ENCODE measurements around the gene SVEP1.

Gene SVEP1

GRCh38 chr9:110590816-110591215 lies 11.3 kb upstream of the SVEP1 start:
- Histone ChIP-seq H4K91ac (ENCODE audit: low read depth, low read length, poor library complexity) (no peak overlapping the region), H2BK120ac (ENCODE audit: low read depth, low read length) (no peak overlapping the region), H2BK12ac (ENCODE audit: low read length) (no peak overlapping the region), H3K27me3 (ENCODE audit: control insufficient read depth in 3 of 3, insufficient read depth in 3 of 3, low read depth in 1 of 3, low read length in 3 of 3) (no peaks in the 10 kb centered on the region), H4K8ac (ENCODE audit: low read depth, low read length) (no peak overlapping the region), H3K4me2 (ENCODE audit: insufficient read depth, low read length, poor library complexity, severe bottlenecking) (no peak overlapping the region), H2AK5ac (ENCODE audit: low read depth, low read length) (no peak overlapping the region), H2AFZ (ENCODE audit: low read length) (no peak overlapping the region), H3K4me3 (ENCODE audit: low read length in 2 of 2) (no peak overlapping the region), H3K14ac (ENCODE audit: low read length) (no peak overlapping the region), H3K36me3 (replicated peaks in 1 of 2; ENCODE audit: control insufficient read depth in 2 of 2, insufficient read depth in 2 of 2, low read length in 2 of 2) (no peaks in the 10 kb centered on the region), H3K79me1 (ENCODE audit: low read depth, low read length) (no peaks in the 10 kb centered on the region), H3K18ac (ENCODE audit: low read length) (no peak overlapping the region), H2BK5ac (ENCODE audit: low read length) (no peak overlapping the region), H3K27ac (replicated peaks; ENCODE audit: low read length) (no peak overlapping the region), H3K23ac (ENCODE audit: low read depth, low read length, poor library complexity) (no peak overlapping the region), H3K4ac (ENCODE audit: low read length) (no peak overlapping the region), H3K9me3 (replicated peaks in 1 of 2; ENCODE audit: control insufficient read depth in 2 of 2, insufficient read depth in 1 of 2, low read depth in 1 of 2, low read length in 2 of 2) (no peaks in the 10 kb centered on the region), H3K9ac (ENCODE audit: low read depth, low read length, poor library complexity) (no peak overlapping the region), H2BK15ac (ENCODE audit: low read length) (no peak overlapping the region), H3K4me1 (ENCODE audit: control insufficient read depth in 2 of 2, insufficient read depth in 1 of 2, low read depth in 1 of 2, low read length in 2 of 2) (no peaks in the 10 kb centered on the region)
- WGBS, 2 donors (ENCODE audit: extremely low coverage in 2 of 2, insufficient read length in 2 of 2, insufficient replicate concordance in 1 of 2) = no CpG with 5 or more reads among the region's 1 CpG
- DNase-seq (ENCODE audit: low spot score) = no peak

GRCh38 chr9:110588296-110588695 lies 8.8 kb upstream of the SVEP1 start:
- H3K9me3 ChIP-seq (replicated peaks in 1 of 2; ENCODE audit: control insufficient read depth in 2 of 2, insufficient read depth in 1 of 2, low read depth in 1 of 2, low read length in 2 of 2) = no peaks in the 10 kb centered on the region
- H3K18ac ChIP-seq (ENCODE audit: low read length) = no peak overlapping the region
- no peak overlapping the region for H3K4me2 ChIP-seq (ENCODE audit: insufficient read depth, low read length, poor library complexity, severe bottlenecking)
- no peak for DNase-seq (ENCODE audit: low spot score)
- H2BK12ac ChIP-seq (ENCODE audit: low read length) = no peak overlapping the region
- H3K14ac ChIP-seq (ENCODE audit: low read length) = no peak overlapping the region
- H4K91ac ChIP-seq (ENCODE audit: low read depth, low read length, poor library complexity) = no peak overlapping the region
- no peak overlapping the region for H3K9ac ChIP-seq (ENCODE audit: low read depth, low read length, poor library complexity)
- H3K4ac ChIP-seq (ENCODE audit: low read length) = no peak overlapping the region
- H3K27me3 ChIP-seq (ENCODE audit: control insufficient read depth in 3 of 3, insufficient read depth in 3 of 3, low read depth in 1 of 3, low read length in 3 of 3) = no peaks in the 10 kb centered on the region
- H3K23ac ChIP-seq (ENCODE audit: low read depth, low read length, poor library complexity) = no peak overlapping the region
- H2AK5ac ChIP-seq (ENCODE audit: low read depth, low read length) = no peak overlapping the region
- H3K4me3 ChIP-seq (ENCODE audit: low read length in 2 of 2) = no peak overlapping the region
- no peak overlapping the region for H2BK15ac ChIP-seq (ENCODE audit: low read length)
- H2AFZ ChIP-seq (ENCODE audit: low read length) = no peak overlapping the region
- no peaks in the 10 kb centered on the region for H3K36me3 ChIP-seq (replicated peaks in 1 of 2; ENCODE audit: control insufficient read depth in 2 of 2, insufficient read depth in 2 of 2, low read length in 2 of 2)
- WGBS, 2 donors (ENCODE audit: extremely low coverage in 2 of 2, insufficient read length in 2 of 2, insufficient replicate concordance in 1 of 2) = no CpG with 5 or more reads among the region's 1 CpG
- H2BK5ac ChIP-seq (ENCODE audit: low read length) = no peak overlapping the region
- H2BK120ac ChIP-seq (ENCODE audit: low read depth, low read length) = no peak overlapping the region
- H3K4me1 ChIP-seq (ENCODE audit: control insufficient read depth in 2 of 2, insufficient read depth in 1 of 2, low read depth in 1 of 2, low read length in 2 of 2) = no peaks in the 10 kb centered on the region
- no peak overlapping the region for H3K27ac ChIP-seq (replicated peaks; ENCODE audit: low read length)
- H4K8ac ChIP-seq (ENCODE audit: low read depth, low read length) = no peak overlapping the region
- H3K79me1 ChIP-seq (ENCODE audit: low read depth, low read length) = no peaks in the 10 kb centered on the region

- no peak overlapping the region for H2BK15ac ChIP-seq (ENCODE audit: low read length)
- H3K79me1 ChIP-seq (ENCODE audit: low read depth, low read length) = no peaks in the 10 kb centered on the region
- H3K9me3 ChIP-seq (replicated peaks in 1 of 2; ENCODE audit: control insufficient read depth in 2 of 2, insufficient read depth in 1 of 2, low read depth in 1 of 2, low read length in 2 of 2) = peaks cover 0 to 4% of the 10 kb centered on the region in 2 donors
- H2AFZ ChIP-seq (ENCODE audit: low read length) = no peak overlapping the region
- H3K9ac ChIP-seq (ENCODE audit: low read depth, low read length, poor library complexity) = no peak overlapping the region
- no peaks in the 10 kb centered on the region for H3K36me3 ChIP-seq (replicated peaks in 1 of 2; ENCODE audit: control insufficient read depth in 2 of 2, insufficient read depth in 2 of 2, low read length in 2 of 2)
- no peak overlapping the region for H3K23ac ChIP-seq (ENCODE audit: low read depth, low read length, poor library complexity)
- no CpG with 5 or more reads among the region's 4 CpGs for WGBS, 2 donors (ENCODE audit: extremely low coverage in 2 of 2, insufficient read length in 2 of 2, insufficient replicate concordance in 1 of 2)
- no peak overlapping the region for H2BK5ac ChIP-seq (ENCODE audit: low read length)
- H2BK120ac ChIP-seq (ENCODE audit: low read depth, low read length) = no peak overlapping the region
- H3K27me3 ChIP-seq (ENCODE audit: control insufficient read depth in 3 of 3, insufficient read depth in 3 of 3, low read depth in 1 of 3, low read length in 3 of 3) = peaks cover 0 to 31% (median 17%) of the 10 kb centered on the region in 3 experiments
- no peak overlapping the region for H3K4me3 ChIP-seq (ENCODE audit: low read length in 2 of 2)
- peaks cover 1 to 4% of the 10 kb centered on the region in 2 donors for H3K4me1 ChIP-seq (ENCODE audit: control insufficient read depth in 2 of 2, insufficient read depth in 1 of 2, low read depth in 1 of 2, low read length in 2 of 2)
- H4K91ac ChIP-seq (ENCODE audit: low read depth, low read length, poor library complexity) = no peak overlapping the region
- no peak overlapping the region for H3K14ac ChIP-seq (ENCODE audit: low read length)
- H4K8ac ChIP-seq (ENCODE audit: low read depth, low read length) = no peak overlapping the region
- no peak overlapping the region for H3K4me2 ChIP-seq (ENCODE audit: insufficient read depth, low read length, poor library complexity, severe bottlenecking)
- no peak overlapping the region for H3K4ac ChIP-seq (ENCODE audit: low read length)
- no peak overlapping the region for H2AK5ac ChIP-seq (ENCODE audit: low read depth, low read length)
- H3K18ac ChIP-seq (ENCODE audit: low read length) = no peak overlapping the region
- DNase-seq (ENCODE audit: low spot score) = no peak
- H3K27ac ChIP-seq (replicated peaks; ENCODE audit: low read length) = no peak overlapping the region
- H2BK12ac ChIP-seq (ENCODE audit: low read length) = no peak overlapping the region
These were observed 3.7 kb upstream of the SVEP1 start for GRCh38 chr9:110583237-110583636.

GRCh38 chr9:110582156-110582555 lies 2.6 kb upstream of the SVEP1 start:
- H3K27ac ChIP-seq (replicated peaks; ENCODE audit: low read length) = no peak overlapping the region
- no peak for DNase-seq (ENCODE audit: low spot score)
- no peak overlapping the region for H2BK12ac ChIP-seq (ENCODE audit: low read length)

More at GRCh38 chr9:110582156-110582555, 2.6 kb upstream of the SVEP1 start:
- no peak overlapping the region for H4K8ac ChIP-seq (ENCODE audit: low read depth, low read length)
- H3K4me3 ChIP-seq (ENCODE audit: low read length in 2 of 2) = no peak overlapping the region
- H3K36me3 ChIP-seq (replicated peaks in 1 of 2; ENCODE audit: control insufficient read depth in 2 of 2, insufficient read depth in 2 of 2, low read length in 2 of 2) = no peaks in the 10 kb centered on the region
- H3K79me1 ChIP-seq (ENCODE audit: low read depth, low read length) = no peaks in the 10 kb centered on the region
- H2AFZ ChIP-seq (ENCODE audit: low read length) = no peak overlapping the region
- H4K91ac ChIP-seq (ENCODE audit: low read depth, low read length, poor library complexity) = no peak overlapping the region
- no peak overlapping the region for H2BK15ac ChIP-seq (ENCODE audit: low read length)
- peaks cover 0 to 38% (median 17%) of the 10 kb centered on the region in 3 experiments for H3K27me3 ChIP-seq (ENCODE audit: control insufficient read depth in 3 of 3, insufficient read depth in 3 of 3, low read depth in 1 of 3, low read length in 3 of 3)
- no peak overlapping the region for H3K18ac ChIP-seq (ENCODE audit: low read length)
- no peak overlapping the region for H3K4me2 ChIP-seq (ENCODE audit: insufficient read depth, low read length, poor library complexity, severe bottlenecking)
- peaks cover 0 to 4% of the 10 kb centered on the region in 2 donors for H3K9me3 ChIP-seq (replicated peaks in 1 of 2; ENCODE audit: control insufficient read depth in 2 of 2, insufficient read depth in 1 of 2, low read depth in 1 of 2, low read length in 2 of 2)
- H2BK120ac ChIP-seq (ENCODE audit: low read depth, low read length) = no peak overlapping the region
- WGBS, 2 donors (ENCODE audit: extremely low coverage in 2 of 2, insufficient read length in 2 of 2, insufficient replicate concordance in 1 of 2) = no CpG with 5 or more reads among the region's 3 CpGs
- no peak overlapping the region for H3K23ac ChIP-seq (ENCODE audit: low read depth, low read length, poor library complexity)
- no peak overlapping the region for H2BK5ac ChIP-seq (ENCODE audit: low read length)
- no peak overlapping the region for H2AK5ac ChIP-seq (ENCODE audit: low read depth, low read length)
- H3K9ac ChIP-seq (ENCODE audit: low read depth, low read length, poor library complexity) = no peak overlapping the region
- H3K4ac ChIP-seq (ENCODE audit: low read length) = no peak overlapping the region
- peaks cover 1 to 4% of the 10 kb centered on the region in 2 donors for H3K4me1 ChIP-seq (ENCODE audit: control insufficient read depth in 2 of 2, insufficient read depth in 1 of 2, low read depth in 1 of 2, low read length in 2 of 2)
- no peak overlapping the region for H3K14ac ChIP-seq (ENCODE audit: low read length)
